Thoracic aorta (tissue), 2 donors: ENCODE measurements around the gene ZNF697. TPM values are rescaled to one million over a fixed set of nuclear protein-coding genes. Genes with fewer than 3 reads are reported as not detected.

Source experiments
- ATAC-seq: fragments of 150-250 bp; one replicate; pipeline ENCODE4 v1.8.0; 2017; ENCODE audit warnings: low read depth; ENCODE audit not compliant: insufficient number of reproducible peaks, low FRiP score
- DNase-seq: peaks from one replicate; pipeline ENCODE4 v3.0.0-alpha.2; 2020; ENCODE audit warnings: low spot score
- H3K27ac ChIP-seq, 2 donors: fragments of 200-600 bp; sonication (generic); 1 replicate in 1 of 2; 2 replicates in 1 of 2; pipeline ENCODE4 v1.5.1; 2016; ENCODE audit warnings: mild to moderate bottlenecking in 2 of 2, moderate library complexity in 2 of 2
- H3K27me3 ChIP-seq: fragments of 200-600 bp; sonication (generic); replicated peaks from 2 replicates; pipeline ENCODE4 v1.6.0; 2016; ENCODE audit warnings: mild to moderate bottlenecking; ENCODE audit not compliant: insufficient read depth
- H3K36me3 ChIP-seq: fragments of 200-600 bp; sonication (generic); one replicate; pipeline ENCODE4 v1.5.1; 2016
- H3K4me1 ChIP-seq, 2 donors: fragments of 200-600 bp; sonication (generic); 1 replicate in 1 of 2; 2 replicates in 1 of 2; pipeline versions ENCODE4 v1.5.1 to v1.6.0; 2016; ENCODE audit warnings: low read depth in 2 of 2, mild to moderate bottlenecking in 1 of 2; ENCODE audit not compliant: control insufficient read depth in 1 of 2
- H3K4me3 ChIP-seq: fragments of 200-600 bp; sonication (generic); 2 replicates; pipeline ENCODE4 v1.5.1; 2016; ENCODE audit warnings: mild to moderate bottlenecking
- H3K9me3 ChIP-seq: fragments of 200-600 bp; sonication (generic); 2 replicates; pipeline ENCODE4 v1.5.1; 2016
- CTCF ChIP-seq: fragments of 200-600 bp; sonication (generic); IDR thresholded peaks from one replicate; pipeline ENCODE4 v1.5.1; 2019; ENCODE audit warnings: antibody characterized with exemption
- total RNA-seq, 2 donors: library from RNA; depleted of rRNA; stranded (reverse); fragments of >200 nt; gene quantifications; one replicate each; pipeline versions ENCODE4 v1.1.0 to v1.2.3, GENCODE V29; 2016

Gene ZNF697
- total RNA-seq, 2 donors from 2014 or later = 0.95 to 4.1 TPM

GRCh38 chr1:119674835-119675289 lies 26.8 kb upstream of the ZNF697 start:
- Histone ChIP-seq H3K4me1 (peaks cover 3 to 4% of the 10 kb centered on the region in 2 donors), H3K4me3 (peak overlapping the region; percentile 71), H3K27me3 (no peaks in the 10 kb centered on the region), H3K27ac (no peak overlapping the region), H3K9me3 (no peaks in the 10 kb centered on the region), H3K36me3 (no peaks in the 10 kb centered on the region)
- TF ChIP-seq CTCF = no peak
- ATAC-seq = no peak
- DNase-seq = no peak

DNA sequence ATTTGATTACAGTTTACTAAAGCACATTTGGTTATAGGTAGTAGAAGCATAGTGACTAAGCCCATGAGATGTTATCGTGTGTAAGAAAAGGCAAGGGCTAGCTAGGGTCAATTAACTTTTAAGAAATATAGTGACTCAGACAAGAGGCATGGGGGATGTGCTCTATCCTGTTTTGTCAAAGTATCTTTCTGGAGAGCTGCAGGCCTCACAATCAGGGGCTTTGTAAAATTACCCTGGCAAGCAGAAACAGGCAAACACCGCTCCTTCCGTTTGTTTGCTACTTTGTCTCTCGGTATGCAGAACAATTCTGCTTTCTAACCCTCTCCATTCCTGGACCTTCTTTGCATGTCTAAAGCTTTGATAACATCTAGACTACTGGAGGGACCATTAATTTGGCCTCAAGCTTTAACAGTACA lies 26.1 kb upstream of the ZNF697 start:
- Histone ChIP-seq H3K4me1 (peaks cover 3 to 4% of the 10 kb centered on the region in 2 donors), H3K36me3 (no peaks in the 10 kb centered on the region), H3K27ac (no peak overlapping the region), H3K27me3 (no peaks in the 10 kb centered on the region), H3K4me3 (no peak overlapping the region), H3K9me3 (no peaks in the 10 kb centered on the region)
- ATAC-seq = no peak
- DNase-seq = no peak
- no peak for TF ChIP-seq CTCF

DNA sequence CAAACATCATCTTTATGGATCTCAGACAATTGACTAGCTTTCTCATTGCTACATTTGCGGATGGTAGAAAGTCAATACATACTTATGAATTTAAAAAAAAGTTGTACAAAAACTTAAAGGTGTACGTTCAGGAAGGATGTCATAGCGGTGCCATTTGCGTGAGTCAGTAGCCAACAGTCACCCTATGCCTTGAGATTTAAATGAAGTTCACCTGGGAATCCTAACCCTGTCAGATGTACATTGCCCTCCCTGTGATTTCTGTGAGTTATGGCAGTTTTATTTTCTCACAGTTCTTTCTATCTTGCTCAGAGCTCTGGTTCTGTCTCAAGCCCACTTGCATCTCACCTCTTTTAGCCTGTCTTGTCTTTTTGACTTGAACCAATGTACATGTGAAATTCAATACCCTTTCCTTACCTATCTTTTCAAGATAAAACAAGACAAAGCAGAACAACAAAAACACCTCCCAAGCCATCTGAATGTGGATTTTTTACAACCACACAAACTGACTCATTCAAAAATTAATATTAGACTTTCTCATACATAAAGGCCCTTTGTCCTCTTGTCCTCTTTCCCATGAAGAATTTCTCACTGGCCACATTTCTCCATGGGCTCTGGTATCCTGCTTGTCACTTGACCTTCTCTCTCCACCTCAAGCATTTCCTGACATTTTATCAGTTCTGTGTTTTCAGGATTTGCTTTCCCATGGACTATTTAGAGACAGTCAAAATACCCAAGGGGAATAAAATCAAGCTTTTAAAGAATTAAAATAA lies 25.3 kb upstream of the ZNF697 start:
- no peak overlapping the region for H3K4me3 ChIP-seq
- H3K27ac ChIP-seq = no peak overlapping the region
- DNase-seq (no peak), ATAC-seq (no peak)
- H3K9me3 ChIP-seq = no peaks in the 10 kb centered on the region
- H3K36me3 ChIP-seq = no peaks in the 10 kb centered on the region
- TF ChIP-seq CTCF = no peak
- H3K4me1 ChIP-seq = peaks cover 3 to 4% of the 10 kb centered on the region in 2 donors
- H3K27me3 ChIP-seq = no peaks in the 10 kb centered on the region

DNA sequence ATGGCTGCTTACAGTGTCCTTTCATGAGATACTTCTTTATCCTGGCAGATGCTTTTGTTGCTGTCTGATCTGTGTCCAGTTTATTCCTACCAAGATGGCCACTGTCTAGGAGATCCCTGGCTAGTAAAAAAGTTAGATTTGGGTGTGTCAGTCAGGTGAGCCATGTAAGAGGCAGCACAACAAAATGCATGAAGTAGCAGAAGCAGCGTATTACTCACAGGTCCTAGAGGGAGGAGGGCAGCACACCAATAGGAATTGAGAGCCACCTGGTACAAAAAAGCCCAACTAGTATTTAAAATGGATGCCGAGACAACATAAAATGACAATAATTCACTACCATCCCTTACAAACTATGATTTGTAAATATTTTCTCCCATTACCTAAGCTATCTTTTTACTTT lies 22.8 kb upstream of the ZNF697 start:
- DNase-seq = no peak
- no peak for TF ChIP-seq CTCF
- Histone ChIP-seq H3K27me3 (no peaks in the 10 kb centered on the region), H3K4me1 (peaks cover 2 to 3% of the 10 kb centered on the region in 2 donors), H3K9me3 (no peaks in the 10 kb centered on the region), H3K36me3 (no peaks in the 10 kb centered on the region), H3K27ac (no peak overlapping the region), H3K4me3 (no peak overlapping the region)
- no peak for ATAC-seq

- H3K27me3 ChIP-seq = no peaks in the 10 kb centered on the region
- H3K9me3 ChIP-seq = no peaks in the 10 kb centered on the region
- TF ChIP-seq CTCF = no peak
- DNase-seq (no peak), ATAC-seq (no peak)
- H3K4me1 ChIP-seq = no peaks in the 10 kb centered on the region
- H3K27ac ChIP-seq = no peak overlapping the region
- H3K36me3 ChIP-seq = no peaks in the 10 kb centered on the region
- H3K4me3 ChIP-seq = no peak overlapping the region
Measured at GRCh38 chr1:119667173-119667572, 19.1 kb upstream of the ZNF697 start.
